GM18511 (cell line): Measurements from ENCODE around the gene SH3RF2.

Experiments
- ATAC-seq: cut with Tn5 transposase; IDR thresholded peaks from one replicate; pipeline ENCODE4 v1.9.1; 2021; ENCODE audit warnings: mild to moderate bottlenecking, moderate library complexity; ENCODE audit not compliant: unreplicated experiment

Gene SH3RF2

DNA sequence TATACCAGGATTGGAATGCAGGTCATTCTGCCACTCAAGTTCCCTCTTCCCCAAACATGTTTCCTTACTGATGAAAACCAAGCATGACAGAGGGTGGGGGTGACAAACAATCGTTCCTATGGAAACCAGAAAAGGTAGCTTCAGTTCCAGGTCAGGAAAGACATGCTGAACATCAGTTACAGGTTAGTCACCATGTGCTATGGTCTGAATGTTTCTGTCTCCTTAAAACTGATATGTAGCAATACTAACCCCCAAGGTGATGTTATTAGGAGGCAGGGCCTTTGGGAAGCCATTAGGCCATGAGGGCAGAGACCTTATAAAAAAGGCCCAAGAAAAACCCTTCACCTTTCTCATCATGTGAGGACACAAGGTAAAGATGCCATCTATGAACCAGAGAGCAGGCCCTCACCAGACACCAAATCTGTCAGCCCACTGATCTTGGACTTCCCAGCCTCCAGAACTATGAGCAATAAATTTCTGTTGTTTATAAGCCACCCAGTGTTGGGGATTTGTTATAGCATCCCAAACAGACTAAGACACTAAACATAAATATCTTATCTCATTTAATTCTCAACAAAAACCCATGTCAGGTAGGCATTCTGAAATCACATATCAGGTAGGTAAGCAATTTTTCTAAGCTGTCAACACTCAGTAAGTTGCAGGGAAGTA, 15.7 kb upstream of the SH3RF2 start:
- no peak for ATAC-seq

DNA sequence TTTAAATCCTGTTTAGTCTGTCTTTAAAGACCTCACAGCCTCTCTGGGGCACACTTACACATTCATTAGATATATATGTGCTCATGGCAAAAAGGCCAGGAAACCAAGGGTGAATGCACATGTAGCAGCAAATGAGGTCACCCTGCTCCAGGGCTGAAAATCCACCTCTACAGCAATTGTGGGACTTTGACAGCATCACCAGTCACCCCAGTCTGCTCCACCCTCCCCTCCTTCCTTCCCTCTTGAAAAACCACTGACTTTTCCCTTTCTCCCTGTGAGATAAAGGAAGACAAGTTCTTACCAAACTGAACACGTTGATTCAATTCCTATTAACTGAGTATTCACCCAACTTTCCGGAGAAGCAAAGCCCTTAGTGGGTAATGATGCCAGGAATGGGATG, 15.2 kb upstream of the SH3RF2 start:
- no peak for ATAC-seq

DNA sequence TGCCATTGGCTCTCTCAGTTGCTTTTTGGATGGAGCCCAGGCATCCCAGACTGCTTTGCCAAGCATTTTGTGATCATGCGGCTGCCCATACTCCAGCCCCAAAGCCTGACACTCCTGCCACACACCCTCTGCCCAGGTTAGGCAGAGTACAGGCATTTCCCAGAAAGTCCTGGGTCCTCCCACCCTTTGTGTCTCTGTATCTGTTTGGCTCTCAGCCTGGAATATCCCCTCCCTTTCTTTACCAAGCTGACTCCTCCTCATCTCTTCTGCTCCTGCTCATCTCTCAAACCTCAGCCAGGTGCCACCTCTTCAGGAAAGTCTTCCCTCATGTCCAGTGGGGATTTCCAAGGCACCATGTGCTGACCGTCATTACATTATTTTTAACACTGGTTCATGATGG, 14.3 kb upstream of the SH3RF2 start:
- no peak for ATAC-seq

DNA sequence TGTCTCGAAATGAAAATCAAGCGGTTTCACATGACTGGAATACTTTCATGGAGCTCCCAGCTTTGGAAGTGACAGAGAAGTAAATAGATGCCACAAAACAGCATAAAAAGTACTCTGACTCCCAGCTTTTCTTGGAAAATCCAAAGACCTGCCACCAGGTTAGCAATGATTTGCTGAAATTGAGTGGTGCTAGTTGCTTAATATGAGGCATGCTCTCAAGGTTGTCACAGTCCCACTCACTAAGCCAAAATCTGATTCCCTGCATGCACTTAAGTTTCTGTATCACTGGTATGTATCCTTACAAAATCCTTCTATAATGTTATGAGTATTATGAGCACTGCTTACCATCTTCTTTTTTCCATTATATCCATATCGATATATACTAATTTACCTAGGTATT, 13.0 kb upstream of the SH3RF2 start:
- ATAC-seq, result no peak

DNA sequence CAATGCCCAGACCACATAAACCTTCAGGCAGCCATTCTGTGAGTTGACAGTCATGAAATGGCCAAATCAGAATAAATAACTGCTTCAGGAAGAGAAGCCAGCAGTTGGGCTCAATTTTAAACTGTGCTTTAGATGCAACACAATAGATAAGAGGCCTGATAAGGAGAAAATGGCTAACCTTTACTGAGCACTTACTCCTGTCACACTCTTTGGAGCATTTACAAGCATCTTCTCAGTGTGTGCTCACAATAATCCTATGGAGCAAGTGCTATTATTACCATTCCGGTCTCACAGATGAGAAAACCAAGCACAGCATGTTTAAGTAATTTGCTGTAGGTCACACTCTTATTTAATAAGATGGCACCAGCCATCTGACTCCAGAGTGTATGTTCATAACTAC, 11.5 kb upstream of the SH3RF2 start:
- no peak for ATAC-seq

DNA sequence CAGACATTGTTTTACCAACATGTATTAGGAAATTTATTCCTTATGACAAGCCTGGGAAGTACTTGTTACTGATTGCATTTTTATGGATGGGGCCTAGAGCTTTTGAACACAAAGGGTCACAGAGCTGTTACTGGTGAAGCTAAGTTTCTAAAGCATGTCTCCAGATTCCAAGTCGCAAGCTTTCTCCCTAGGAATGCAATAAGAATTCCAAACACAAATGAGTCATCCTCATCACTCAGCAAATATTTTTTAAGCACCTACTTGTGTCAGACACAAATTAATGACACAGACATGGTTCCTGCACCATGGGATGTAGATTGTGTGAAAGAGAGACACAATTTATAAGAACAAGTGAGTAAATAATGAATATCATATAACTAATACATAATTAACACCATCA, 11.0 kb upstream of the SH3RF2 start:
- ATAC-seq, result no peak

DNA sequence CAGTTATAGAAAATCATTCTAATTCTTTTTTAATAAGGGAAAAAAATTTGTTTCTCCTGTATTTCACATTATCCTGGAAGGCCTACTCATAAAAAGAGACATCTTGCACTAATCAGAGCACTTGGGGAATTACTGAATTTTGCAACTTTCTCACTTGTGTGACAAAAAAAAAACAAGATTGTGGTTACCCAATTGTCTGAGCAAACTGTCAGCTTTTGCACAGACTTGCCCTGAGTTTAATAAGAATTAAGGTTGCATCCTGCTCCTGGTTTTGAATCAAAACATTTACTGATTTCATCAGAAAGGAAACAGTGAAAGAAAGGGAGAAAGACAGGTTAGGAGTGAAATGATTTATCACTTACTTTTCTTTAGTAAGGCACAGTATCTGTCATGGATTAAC, 10.6 kb upstream of the SH3RF2 start:
- ATAC-seq, result no peak

DNA sequence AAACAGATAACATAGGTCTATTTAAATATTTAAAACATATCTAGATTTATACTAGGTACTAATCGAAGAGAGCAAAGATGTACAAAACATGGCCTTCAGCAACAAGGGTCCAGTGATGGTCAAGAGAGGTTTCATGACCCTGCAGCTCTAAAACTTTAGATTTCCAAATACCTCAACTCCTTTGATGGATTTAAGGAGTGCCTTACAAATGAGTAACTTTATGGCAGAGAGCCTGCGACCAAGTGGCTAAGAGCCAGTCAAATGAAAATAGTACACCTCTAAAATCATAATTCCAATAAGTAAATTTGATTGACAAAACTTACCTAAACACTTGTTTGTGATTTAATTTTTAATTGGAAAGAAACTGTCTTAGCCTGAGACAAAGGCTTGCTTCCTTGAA, 4.7 kb upstream of the SH3RF2 start:
- no peak for ATAC-seq

DNA sequence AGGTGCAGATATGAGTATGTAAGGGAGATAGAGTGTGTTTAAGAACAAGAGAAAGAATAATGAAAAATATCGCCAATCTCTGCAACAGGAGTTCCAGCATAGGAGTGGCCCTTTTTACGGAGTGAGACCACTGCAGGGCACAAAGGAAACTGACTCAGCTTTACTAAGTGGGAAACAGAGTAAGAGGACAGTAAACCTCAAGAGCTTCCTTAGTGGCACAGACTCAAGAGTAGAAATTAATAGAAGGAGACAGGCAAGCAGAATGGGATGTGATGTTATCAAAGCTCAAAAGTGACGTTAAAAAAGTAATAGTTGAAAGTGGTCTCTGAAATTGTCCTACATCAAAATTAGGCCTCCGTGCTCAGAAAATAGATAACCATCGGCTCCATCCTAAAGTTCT, 2.1 kb upstream of the SH3RF2 start:
- ATAC-seq, result no peak

DNA sequence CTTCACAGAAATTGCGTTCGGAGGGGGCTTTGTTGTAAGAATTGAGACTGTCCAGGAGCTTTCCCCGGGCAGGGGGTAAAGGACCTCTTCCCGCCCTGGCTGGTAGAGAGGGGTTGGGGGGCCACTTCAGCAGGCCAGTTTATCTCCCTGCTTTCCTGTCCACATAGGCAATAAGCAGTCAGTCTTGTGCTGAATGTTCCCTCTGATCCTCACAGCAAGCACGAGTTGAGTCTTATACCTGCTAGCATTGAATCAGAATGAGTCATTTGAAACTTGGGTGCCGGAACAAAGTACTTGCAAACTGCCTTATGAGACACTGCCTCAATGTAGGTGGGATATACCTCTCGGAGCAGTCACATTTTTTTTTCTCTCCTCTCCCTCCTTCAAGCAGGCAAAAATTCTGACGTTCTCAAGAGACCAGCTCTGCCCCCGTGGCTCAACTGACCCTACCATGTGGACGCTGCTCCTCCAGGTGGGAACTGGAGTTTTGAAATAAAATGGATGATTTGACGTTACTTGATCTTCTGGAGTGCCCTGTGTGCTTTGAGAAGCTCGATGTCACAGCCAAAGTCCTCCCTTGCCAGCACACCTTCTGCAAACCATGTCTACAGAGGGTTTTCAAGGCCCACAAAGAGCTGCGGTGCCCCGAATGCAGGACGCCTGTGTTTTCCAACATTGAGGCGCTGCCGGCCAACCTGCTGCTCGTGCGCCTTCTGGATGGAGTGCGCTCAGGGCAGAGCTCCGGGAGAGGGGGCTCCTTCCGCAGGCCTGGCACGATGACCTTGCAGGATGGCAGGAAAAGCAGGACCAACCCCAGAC, 1.3 kb downstream of the SH3RF2 start:
- peak; percentile 62 for ATAC-seq

DNA sequence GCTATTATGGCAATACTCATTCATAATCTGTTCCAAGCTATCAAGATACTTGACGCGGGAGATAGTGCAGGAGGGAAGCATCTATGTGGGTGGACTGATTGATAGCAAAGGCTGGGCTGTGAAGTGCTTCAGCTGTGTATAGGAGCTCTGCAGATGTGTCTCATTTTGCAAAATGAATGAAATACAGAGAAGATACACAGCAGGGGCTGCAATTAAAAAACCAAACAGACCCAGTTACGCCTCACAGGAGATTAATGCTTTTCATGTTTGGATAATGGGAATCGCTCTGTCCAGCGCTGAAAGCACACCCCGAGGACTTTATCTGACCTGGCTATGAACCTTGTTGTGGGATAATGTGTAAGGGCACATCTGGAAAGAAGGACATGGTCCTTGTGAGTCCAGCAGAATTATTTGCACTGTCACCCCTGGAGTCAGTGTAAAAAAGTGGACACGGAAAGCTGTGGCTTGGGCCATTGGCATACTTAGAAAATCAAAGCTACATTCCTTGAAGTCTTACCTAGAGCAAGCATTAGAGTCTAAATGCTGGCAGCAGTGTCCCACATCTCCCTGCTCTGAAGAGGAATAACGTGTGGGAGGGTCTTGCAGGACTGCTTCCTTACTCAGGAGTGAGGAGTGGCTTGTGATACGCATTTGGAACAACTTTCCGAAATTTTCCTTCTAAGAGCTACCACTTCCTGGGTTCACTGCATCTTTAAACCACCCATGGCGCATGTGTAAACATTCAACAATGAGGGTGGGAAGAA, 2.6 kb downstream of the SH3RF2 start:
- ATAC-seq, result no peak

DNA sequence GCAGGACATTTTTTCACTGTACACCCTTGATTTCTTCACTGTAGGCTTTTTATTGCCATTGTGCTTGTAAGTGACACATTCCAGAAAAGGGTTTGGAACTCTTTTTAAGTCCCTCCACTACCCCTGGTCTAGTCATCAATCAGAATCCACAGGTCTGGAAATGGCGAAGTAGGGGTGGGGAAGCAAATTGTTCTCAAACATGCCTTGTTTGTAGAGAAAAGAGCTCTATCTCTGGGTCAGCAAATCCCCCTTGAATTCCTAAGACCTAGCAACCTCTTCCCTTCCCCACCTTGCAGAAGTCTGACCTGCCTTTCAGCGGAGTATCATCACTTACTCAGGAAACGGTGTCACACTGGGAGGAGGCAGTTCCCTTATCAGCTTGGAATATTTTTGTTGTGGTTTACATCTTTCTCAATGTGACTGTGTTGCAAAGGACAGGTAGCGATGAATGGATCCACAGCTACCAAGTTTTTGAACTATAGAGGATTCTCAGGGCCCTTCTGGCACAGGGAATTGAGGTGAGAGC, 3.2 kb downstream of the SH3RF2 start:
- ATAC-seq, result no peak

DNA sequence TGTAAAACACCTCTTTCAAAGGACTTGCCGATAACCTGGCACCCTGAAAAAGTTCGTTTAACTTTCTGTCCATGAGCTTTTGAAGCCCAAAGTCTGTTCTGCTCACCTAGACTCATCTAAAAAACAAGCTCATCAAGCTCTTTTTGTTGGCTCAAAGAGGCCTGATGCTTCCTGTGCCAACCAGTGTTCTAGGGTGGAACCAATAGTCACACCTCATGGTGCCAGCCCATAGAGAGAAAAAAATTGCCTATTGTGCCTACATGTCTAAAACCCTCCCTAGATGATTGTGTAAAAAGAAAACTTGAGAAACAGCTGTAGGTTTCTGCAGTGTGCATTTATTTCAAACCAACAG, 4.7 kb downstream of the SH3RF2 start:
- ATAC-seq, result no peak

DNA sequence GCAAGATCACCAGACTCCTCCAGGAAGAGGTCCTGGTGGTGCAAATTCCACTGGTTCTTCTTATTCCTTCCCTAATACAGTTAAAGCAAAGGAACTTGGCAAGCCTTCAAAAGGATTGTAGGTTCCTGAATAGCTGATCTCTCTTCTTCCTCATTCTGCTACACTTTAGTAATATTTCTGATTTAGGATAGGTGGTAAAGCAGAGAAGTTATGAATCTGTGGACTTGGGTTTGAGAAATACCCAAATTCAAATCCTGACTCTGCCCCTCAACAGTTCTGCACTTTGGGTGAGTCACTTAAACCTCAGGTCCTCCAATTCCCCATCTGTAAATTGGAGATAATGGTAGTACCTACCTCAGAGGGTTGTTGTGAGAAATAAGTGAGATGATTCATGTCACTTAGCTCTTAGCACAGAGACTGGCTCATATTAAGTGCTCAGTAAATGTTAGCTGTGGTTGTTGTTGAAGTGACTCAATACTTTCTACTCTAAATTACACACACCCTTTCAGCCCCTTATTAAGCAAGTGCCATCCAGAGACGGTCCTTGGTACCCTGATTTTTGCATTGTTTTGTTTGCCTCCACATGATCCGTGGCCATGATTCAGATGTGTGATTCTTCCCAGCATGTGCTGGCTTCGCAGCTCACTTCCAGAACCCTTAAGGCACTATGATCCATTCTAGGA, 5.2 kb downstream of the SH3RF2 start:
- ATAC-seq, result no peak

DNA sequence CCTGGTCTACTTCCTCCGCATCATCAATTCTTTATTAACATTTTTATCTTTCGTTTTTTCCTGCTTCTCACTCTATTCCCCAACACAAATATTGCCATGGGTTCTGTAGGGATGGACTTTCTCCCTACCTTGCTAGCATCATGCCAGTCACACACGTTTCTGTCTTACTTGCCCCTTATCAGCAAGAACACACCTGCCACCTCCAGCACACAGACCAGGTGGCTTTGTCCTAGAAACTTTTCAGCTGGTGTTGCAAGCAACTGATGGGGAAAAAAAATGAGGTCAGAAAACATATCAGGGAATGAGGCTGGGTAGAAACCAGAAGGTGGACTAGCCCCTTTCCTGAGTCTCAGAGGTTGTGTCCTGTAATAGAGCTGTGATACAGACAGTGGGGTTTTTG, 5.8 kb downstream of the SH3RF2 start:
- ATAC-seq, result no peak

DNA sequence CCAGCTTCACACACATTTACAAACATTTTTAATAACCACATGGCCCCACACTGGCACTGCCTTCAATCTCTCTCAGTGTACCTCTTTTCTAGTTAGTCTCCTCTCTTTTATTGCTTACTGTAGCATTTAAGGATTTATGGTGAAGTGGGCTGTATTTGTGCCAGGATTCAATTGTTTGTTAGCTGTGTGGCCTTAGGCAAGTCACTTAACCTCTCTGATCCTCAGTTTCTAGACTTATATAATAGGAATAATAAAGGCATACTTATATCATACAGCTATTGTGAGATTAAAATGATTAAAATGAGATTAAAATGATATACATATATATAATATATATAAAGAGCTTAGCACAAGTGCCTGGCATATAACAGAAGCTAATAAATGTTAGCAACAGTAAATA, 6.4 kb downstream of the SH3RF2 start:
- ATAC-seq, result no peak

DNA sequence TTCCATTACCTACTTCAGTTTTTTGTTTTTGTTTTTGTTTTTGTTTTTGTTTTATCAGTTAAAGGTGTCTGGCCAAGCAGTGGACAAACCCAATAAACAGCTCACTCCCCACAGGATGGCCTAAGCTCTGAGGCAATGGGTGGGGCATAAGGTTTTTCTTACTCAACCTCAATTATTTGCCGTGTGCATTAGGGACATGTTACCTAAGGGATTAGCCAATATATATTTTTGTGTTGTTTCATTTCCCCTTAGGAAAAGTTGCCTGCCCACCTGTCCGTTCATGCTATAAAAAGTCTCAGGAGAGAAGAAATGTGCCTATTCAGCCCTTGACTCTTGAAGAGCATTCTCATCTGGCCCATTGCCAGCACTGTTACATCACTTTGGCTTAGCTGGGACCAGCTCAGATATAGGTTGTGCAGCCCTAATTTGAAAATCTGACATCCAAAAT, 7.3 kb downstream of the SH3RF2 start:
- no peak for ATAC-seq

DNA sequence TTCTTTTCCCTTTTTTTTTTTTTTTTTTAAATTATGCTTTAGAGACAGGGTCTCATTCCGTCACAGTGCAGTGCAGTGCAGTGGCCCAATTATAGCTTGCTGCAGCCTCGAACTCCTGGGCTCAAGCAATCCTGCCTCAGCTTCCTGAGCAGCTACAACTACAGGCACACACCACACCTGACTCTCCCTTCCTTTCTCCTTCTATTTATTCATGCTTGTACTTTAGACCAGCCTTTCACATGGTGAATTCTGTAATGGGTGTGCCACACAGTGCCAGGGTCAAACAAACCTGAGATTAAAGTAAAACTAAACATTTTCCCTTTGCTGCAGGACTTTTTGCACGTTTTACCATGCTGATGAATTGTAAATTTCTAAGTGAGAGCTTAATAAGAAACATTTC, 8.0 kb downstream of the SH3RF2 start:
- ATAC-seq, result no peak

DNA sequence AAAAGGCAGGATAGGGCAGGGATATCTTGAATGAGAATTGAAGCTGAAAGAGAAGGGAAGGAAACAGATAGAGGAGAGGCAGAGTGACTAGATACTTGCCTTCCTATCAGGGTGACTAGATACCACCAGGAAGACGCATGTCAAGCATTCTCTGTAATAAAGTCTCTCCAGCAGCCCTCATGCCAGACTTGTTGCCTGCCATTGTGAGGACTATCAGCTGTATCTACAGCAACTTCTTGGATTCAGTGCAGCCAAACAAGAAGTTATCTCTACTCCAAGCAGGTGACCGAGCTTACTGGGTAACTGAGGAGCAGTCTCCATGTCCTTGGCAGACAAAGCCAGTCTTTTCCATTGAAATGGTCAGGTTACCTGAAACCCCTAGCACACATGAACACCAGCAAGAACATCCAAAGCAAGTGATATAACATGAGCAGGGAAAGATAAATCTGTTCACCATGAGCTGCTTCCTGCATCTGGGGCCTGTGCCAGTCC, 9.3 kb downstream of the SH3RF2 start:
- no peak for ATAC-seq

DNA sequence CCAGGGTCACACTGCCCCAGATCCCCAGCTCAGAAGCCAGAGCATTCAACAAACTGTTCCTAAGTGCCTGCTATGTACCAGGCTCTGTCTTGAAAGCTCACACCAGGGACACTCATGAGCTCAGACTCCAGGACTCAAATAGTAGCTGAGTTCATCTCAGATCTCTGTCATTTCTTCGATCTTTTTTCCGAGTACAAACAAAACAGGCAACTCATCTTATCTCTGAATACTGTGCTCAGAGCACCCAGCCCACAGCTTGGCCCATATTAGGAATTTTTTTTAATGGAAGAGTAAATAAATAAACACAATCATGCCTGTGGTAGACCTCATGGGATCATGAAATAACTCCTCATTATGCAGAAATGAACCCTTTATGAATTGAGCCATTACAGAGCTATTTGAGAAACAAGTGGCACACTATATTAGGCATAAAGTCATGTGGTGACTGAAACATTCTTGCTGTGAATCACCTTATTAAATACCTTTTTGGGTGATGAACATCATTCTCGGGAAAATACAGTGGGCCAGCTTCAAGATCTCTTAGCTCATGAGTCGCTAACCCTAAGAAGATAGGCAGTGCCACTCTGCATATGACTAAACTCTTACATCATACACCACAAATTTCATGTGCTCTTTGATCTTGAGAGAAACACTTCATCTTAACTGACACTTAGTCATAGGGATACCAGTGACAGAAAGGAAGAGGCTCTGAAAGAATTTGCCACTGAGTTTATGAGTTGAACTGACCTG, 9.9 kb downstream of the SH3RF2 start:
- peak; percentile 91 for ATAC-seq
